HT-29 (cell line): ENCODE measurements around the gene RSRC1. TPM values are rescaled to one million over a fixed set of nuclear protein-coding genes. Genes with fewer than 3 reads are reported as not detected.

ENCODE experiments used
- DNase-seq: peaks from one replicate; pipeline ENCODE4 v3.0.0-alpha.2; 2015; ENCODE audit warnings: low spot score
- total RNA-seq: library from RNA; depleted of rRNA; stranded (reverse); fragments of >200 nt; shearing (Covaris generic); gene quantifications from 2 replicates; pipeline ENCODE4 v1.2.3, GENCODE V29; 2014

Gene RSRC1
- total RNA-seq, 1 experiment from 2014 or later = 17.4 TPM

DNA sequence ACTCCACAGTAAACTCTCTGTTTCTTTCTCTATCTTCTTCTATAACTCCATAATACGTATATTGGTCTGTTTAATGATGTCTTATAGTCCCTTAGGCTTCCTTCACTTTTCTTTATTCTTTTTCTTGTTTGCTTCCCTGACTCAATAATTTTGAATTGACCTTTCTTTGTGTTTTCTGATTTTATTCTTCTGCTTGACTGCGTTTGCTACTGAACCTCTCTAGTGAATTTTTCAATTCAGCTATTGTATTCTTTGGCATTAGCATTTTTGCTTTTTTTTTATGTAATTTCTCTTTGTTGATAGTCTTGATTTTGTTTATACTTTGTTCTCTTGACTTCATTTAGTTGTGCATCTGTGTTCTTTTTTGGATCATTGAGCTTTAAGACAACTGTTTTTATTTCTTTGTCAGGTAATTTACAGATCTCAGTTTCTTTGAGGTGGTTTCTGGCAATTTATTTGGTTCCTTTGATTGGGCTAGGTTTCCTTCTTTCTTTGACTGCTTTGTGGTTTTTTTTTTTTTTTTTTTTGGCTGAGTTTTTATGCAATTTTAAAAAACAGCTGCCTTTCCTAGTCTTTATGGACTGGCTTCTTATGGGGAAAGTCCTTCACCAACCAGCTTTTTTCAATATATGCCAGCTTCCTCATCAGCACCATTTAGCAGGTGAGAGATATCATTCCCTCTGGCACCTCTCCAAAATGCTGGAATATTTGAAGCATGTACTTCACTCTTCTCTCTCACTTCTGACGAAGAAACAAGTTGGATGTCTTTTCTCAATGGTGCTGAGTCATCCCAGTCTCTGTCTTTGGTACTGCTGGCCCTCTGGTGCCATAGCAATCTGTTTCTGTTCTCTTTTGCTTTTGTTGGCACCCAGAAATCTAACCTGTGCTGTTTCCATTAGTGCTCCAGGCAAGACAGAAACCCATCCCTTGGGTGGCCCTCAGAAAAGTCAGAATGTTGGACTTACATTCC lies 17.6 kb downstream of the RSRC1 start:
- DNase-seq = no peak

DNA sequence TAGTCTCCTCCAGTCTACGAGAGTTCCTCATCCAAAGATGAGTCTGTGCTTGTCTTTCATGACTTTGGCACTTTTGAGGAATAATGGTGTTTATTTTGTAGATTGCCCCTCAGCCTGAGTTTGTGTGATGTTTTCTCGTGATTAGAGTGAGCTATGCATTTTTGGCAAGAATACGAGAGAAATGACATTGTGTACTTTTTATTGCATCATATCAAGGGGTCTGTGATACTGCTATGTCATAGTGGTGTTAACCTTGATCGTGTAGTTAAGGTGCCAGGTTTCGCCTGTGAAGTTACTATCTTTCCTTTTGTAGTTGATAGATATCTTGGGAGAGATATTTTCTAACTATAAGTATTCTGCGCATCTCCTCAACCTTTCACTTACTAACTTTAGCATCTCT lies 18.9 kb downstream of the RSRC1 start:
- no peak for DNase-seq

DNA sequence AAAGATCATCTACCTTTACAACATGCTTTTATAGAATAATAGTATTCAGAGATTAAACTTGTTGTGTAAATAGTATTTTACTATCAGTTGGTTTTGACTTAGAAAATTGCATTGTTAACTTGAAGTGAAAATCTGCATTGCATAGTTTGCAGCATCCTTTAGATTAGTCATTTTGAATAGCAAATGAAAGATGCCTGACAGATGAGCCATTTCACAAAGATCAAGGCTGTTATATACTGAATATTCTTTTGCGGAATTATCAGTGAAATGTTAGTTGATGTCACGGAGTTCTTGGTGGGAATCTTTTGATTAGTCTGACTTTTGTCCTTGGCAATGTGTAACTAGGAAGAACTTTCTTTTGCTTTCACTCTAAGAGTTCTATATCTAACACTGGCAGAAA lies 24.5 kb downstream of the RSRC1 start:
- DNase-seq = no peak

DNA sequence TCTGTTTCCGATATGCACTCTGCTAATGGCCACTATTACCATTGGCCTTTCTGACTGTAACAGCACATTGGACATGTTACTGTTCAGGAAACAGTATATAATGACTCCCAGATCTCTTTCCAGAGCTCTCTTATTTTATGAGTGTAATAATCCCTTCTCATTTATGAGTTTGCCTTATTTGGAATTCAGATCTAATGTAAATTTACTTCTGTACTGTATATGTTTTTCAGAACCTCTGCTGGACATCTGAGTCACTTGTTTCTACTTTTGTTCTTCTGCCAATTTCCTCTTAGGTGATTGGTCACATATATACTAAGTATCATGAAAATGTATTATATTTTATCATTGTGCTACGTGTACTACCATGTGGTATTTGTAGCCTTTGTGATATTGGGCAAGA lies 30.5 kb downstream of the RSRC1 start:
- no peak for DNase-seq

DNA sequence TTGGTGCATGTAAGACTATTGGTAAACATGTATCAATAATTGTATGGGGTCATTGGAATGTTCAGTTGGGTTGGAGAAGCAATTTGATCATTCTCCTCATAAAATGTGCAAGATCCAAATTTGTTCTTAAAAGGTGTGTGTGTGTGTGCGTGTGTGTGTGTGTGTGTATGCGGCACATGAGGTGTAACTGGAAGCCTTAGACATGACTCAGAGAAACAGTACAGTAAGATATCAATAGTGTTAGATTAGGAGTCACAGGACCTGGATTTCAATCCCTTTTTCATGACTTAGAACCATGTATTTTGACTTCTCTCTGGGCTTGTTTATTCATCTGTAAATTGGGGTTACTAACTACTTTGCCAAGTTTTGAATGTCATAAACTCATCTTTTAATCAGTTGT lies 38.3 kb downstream of the RSRC1 start:
- DNase-seq = no peak

DNA sequence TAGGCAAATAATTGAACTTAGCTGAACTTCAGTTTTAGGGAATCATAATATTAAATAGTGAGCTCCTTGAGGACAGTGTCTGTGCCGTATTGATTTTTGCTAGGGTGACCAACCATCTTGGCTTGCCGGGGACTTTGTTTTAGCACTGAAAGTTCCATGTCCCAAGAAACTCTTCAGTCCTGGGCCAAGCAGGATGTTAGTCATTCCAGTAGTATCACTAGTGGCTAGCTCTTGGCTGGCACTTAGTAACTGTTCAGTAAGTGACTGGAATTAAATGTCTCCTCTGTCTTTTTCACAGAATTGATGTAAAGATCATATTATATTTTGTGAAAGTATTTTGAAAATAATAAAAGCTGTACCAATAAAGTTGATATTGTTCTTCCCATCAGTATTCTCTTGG lies 42.3 kb downstream of the RSRC1 start:
- no peak for DNase-seq

DNA sequence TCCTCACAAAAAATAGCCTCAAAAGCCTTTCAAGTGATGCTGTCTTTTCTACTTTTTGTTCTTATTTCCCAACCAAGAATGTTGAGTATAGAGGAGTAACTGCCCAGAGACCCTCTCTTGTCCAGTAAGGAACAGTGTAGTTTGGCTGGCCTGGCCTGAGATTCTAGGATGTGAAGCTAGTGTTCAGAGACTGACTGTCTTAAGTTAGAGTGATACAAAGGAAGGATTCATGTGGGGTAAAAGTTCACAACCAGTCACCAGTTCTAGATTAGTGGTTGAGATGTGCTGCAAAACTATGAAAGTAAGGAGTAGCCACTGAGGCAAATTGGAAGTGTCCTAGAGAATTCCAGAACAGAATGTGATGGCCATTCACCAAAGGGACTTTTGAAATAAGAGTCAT lies 49.1 kb downstream of the RSRC1 start:
- DNase-seq = no peak

DNA sequence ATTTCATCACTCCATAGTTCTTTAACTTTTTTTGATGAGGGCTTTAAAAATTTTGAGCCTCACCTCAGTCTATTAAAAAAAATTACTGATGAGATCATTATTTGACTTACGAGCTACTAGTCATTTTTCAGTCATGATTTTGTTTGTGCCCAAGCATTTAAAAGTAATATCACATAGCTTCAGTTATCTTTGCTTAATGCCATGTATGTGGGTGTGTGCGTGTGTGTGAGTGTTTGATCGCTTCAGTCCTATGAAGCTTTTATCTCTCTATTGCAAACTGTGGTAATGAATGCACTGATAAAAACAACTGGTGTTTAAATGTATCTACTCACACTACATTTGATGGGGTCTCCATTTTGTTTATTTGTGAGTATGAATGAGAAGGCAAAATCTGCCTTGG lies 49.8 kb downstream of the RSRC1 start:
- no peak for DNase-seq

DNA sequence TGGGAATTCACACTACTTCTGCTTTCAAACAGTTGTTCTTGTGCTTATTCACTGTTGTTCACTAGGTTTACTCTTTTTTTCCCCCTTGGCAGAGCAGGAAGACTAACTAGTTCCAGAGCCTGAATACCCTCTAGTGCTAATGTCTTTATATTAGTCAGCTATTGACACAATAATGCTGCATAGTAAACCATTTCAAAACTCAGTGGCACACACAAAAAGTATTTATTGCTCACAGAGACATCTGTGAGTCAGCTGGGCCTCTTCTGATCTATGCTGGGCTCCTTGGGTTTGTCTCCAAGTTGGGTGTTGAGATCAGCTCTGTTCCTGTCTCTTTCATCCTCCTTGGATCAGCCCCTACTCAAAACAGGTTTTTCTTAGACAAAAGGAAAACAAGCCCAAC lies 51.1 kb downstream of the RSRC1 start:
- no peak for DNase-seq

DNA sequence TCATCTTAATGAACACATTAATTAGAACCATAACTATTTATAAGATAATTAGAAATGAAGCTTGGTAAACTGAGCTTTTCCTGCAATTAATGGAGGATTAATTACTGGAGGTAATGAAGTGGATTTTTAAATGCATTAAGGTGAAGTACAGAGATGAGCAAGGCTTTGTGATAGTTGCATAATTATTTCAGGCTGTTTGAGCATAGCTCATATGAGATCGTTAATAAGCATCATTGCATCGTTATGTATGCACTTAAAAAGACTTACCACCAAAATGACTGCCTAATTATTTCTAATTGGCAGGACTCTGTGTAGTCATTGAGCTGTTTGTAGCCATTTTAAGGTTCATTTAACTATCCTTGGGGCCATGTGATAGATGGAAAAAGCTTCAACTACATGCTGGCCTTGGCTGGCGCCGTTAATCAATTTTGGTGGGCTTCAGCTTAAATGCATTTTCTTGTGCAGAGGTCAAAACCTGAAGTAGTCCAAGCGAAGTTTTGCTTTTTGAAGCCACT lies 55.3 kb downstream of the RSRC1 start:
- DNase-seq = no peak

DNA sequence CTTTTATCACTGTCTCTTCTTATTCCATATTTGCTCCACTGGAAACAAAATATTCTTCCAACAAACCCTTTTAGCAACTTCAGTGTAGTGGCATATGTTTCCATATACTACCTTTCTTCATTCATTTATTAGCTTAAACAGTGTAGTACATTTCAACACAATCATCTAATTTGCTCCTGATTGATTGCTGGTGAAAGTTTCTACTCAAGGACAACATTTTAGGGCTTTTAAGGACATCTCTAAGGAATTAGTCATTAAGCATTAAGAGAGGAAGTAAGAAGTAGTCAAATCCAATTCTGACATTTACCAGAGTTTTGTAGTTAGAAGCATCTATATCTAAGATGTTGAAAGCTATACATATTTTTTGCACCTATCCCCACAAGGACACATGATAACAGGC lies 55.8 kb downstream of the RSRC1 start:
- no peak for DNase-seq

DNA sequence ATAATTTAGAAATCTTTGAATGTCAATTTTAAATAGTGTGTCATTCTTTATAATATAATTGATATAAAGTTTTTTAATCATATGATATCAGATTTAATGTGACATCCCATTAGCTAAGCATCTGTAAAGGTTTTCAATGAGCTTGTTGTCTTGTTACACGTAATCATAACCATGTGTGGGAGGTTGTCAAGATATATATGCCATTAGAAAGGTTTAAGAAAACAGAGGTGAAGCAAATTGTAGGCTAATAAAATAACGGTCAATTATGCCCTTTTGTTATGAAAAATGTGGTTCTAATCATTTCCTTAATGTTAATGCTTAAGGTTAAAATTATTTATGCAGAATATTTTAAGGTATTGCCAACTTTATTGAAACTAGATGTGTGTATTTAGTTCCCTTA lies 56.3 kb downstream of the RSRC1 start:
- DNase-seq = no peak

DNA sequence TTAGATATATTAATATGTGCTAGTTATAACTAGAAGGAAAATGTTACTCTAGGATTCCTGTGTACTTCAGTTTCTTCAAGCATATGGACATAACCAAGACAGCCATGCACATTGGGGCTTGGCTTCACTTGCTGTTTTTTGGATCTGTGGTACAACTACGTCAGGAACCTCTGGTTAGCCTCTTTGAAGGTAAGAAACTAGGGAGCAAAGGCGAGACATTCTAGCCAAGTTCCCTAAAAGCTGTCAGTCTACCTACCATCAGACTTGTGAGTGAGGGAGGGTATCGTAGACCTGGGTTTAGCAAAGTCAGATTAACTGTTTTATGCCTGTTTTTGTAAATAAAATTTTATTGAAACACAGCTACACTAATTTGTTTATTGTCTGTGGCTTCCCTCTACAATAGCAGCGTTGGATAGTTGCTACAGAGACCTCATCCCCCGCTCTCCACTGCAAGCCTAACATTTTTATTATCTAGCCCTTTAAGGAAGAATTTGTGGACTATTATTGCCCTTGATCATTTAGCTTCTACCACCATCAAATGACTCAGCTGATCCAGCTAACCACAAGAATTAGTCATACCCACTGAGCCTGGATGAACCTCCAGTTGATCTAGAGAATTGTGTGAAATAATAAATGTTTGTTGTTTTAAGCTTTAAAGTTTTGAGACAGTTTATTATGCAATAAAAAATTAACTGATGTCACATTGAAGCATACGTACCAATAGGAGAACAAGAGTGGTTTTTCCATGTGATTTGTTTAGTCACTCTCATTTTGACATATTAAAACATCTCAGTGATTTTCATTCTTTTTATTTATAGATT lies 58.1 kb downstream of the RSRC1 start:
- DNase-seq = peak; percentile 74

DNA sequence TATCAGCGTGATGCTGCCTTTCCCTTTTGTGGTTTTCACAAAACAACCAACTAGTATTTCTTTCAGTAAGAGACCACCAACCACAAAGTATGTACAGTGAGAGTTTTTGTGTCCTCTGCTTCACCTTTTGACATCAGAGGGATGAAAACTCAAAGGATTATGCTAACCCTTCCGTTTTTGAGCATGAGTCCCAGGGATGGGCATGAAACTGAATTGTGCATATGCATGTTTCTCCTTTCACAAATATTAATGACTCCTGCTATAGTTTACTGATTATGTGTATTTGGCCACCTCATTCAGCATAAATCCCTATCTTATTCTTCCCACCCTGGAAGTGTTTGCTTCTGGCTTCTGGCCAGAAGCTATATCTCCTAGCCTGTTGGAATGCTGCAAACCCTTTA lies 59.2 kb downstream of the RSRC1 start:
- DNase-seq = peak; percentile 7

DNA sequence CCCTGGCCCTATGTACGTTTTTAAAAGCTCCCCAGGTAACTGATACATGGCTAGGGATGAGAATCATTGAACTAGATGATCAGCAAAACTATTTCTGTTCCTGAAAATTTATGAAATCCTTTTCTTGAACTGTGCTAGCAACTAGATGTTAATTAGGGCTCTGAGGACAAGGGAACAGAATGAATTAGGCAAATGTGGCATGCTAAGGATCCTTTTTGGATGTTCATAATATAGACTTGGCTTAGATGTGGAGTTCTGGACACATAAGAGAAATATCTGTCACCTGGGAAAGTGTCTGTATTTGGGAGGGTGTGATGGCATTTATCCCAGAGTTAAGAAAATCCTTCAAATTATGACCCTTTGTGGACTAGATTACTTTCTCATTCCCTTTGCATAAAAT lies 71.2 kb downstream of the RSRC1 start:
- DNase-seq = no peak

DNA sequence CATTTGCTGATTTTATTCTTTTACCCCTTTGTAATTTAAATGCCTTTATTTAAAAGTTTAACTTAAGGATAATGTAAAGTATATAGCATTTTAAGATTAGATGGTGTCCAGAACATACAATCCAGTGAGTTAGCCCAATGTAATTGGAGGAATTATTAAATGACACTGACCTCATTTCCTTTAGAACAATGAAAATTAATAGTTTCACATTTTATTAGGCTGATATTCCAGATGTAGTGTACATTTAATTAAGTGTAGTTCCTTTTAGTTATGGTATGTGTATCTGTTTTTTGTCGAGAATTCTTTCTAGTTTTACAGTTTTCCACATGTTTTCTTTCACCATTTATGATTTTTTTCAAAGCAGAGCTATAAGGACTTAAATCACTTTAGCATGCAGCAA lies 75.8 kb downstream of the RSRC1 start:
- no peak for DNase-seq

DNA sequence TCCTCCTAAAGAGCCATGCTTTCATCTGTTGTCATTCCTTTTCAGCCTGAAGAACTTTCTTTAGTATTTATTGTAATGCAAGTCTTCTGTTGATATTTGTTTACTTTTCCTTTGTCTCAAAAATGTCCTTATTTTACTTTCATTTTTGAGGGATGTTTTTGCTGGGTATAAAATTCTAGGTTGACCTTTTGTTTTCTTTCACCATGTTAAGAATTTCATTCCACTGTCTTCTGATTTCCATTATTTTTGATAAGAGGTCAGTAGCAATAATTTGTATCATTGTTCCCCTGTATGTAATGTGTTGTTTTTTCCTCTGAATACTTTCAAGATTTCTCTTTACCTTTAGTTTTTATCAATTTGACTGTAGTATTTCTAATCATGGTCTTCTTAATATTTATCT lies 91.1 kb downstream of the RSRC1 start:
- DNase-seq = no peak

DNA sequence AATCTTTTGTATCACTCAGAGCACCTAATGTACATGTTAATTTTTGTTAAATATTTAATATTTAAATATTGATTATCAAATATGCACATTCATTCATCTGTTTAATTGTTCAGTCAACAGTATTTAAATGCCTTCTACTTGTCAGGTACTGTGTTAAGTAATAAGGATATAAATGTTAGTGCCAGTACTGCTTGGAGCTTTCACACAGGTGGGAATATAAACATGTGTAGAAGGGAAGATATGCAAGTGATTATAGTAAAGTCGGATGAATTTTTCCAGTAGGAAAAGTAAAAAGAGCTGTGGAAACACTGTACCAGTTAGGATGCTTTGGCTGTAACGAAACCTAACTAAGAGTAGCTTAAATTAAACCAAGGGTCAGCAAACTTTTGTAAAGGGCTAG lies 95.4 kb downstream of the RSRC1 start:
- no peak for DNase-seq

DNA sequence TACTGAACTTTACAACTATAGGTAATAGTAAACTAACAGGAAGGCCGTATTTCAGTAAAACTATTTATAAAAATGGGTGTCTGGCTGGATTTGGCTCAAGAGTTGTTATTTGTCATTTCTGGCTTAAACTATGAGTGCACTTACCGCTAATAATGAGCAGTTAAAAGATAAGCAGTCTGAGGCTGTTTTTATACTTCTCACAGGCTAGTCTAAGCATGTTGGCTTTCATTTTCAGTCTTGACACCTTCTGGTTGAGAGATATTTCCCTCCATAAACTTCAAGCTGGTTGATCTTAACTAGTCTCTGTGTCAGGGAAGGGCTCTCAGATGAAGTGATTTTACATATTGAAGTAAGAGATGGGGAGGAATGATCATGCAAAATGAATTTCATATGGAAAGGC lies 96.1 kb downstream of the RSRC1 start:
- no peak for DNase-seq

DNA sequence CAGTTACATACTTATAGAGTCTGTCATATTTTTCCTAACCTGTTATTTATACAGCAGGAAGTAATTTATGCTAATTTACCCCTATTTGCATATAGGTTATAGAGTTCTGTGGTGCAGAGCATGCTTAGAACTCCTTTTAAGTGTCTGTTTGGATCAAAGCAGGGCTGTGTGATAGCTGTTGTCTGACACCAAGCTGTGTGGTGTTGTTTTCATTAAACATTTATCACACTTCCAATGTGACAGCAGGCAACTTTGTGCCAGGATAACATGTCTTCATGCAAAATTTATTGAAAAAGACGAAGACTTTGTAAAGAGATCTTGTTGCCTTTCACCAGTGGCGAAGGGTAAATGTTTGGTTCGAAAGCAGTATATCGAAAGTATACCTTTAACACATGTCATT lies 100.2 kb downstream of the RSRC1 start:
- no peak for DNase-seq

DNA sequence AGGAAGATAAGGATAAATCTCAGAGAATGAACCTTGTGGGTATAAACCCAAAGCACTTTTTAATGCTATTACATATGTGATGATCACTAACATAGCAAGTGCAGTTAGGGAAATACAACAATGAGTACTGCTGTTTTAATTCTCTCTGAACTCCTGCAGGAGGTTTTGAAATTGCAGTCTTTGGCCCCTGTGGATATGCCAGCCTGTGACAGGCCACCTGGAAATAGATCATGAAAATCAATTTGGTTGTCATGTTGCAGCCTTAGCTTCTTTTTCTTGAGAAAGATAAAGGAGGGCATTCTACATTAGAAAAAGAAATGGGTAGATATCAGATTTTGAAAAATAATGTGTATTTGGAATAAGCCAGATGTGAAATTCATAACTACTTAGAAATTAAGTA lies 103.6 kb downstream of the RSRC1 start:
- no peak for DNase-seq

DNA sequence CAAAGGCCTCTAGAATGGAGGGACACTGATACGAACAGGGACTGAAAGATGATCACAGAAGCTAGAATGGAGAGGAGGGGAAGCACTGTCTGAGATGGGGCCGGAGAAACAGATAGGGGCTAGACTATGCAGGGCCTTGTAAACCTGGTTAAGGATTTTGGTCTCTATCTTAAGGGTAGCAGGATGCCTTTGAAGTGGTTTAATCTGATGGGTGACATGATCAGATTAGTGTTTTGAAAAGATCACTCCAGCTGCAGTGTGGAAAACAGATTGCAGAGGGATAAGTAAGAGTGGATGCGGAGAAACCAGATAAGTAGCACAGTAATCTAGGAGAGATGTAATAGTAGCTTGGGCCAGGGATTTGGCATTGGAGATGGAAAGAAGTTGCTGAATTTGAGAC lies 108.1 kb downstream of the RSRC1 start:
- DNase-seq = no peak

DNA sequence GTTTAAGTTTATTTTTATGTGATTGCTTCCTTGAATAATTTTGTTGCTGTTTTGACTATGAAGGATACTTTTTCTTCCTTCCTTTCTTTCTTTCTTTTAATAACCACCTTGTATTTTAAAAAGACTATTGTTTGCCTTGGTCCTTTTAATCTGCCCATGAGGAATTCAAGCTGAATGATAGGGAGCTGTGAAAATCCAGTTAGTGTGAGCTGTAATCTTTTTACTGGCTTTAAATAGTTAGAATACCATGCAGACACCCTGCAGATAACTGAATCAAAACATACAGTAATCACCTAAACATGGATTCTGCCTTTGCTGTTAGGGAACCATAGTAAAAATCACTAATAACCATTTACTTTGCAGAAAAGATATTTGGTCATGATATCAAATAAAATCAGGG lies 110.7 kb downstream of the RSRC1 start:
- DNase-seq = no peak
